ENCODE measurements around the gene CTNNA3. TPM values are rescaled to one million over a fixed set of nuclear protein-coding genes. Genes with fewer than 3 reads are reported as not detected.

The CTNNA3 gene
- total RNA-seq, 6 donors from 2014 or later, result 0.20 to 2.0 TPM; not detected in 4

DNA sequence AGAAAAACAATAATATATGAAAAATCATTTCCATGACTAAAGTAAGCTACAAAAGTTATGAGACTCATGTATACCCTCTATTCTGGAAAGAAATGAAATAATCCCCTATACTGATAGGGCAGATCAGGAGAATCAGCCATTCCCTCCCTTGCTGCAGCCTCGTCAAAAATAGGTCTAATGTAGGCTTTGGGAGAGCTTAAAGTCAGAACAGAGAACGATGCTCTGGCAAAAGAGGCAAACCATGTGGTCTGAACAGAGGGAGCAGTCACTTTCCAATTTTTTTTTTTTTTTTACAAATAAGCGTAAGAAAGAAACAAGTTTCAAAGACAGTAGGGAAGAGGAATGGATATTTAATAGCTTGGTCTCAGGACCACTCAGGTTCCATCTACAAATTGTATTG is 1232.4 kb downstream of the CTNNA3 start:
- DNase-seq, result no peak
- H3K36me3 ChIP-seq, result no peaks in the 10 kb centered on the region
- 52 to 67% methylated on average over 3 of the region's 3 CpGs for WGBS, 2 donors

DNA sequence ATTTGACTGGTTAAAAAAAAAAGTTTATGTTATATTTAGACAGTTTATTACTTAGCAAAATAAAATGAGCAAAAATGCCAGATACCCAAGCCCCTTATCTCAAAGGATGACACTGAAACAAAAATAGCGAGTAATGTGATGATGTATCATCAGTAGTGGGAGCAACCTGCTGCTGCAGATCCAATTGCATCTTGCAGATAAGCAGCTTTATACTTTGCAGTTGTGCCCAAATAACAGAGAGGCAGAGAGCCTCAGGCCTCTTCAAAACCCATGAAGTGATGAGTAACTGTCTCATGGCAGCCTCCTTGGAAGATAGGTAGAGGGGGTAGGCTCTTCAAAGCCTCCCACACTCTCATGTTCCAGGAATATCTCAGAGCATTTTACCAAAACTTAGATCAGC is 1238.4 kb downstream of the CTNNA3 start:
- Histone ChIP-seq H3K36me3 (no peaks in the 10 kb centered on the region), H3K27me3 (no peaks in the 10 kb centered on the region), H3K4me3 (no peak overlapping the region), H3K9me3 (no peaks in the 10 kb centered on the region), H3K4me1 (no peaks in the 10 kb centered on the region), H3K27ac (no peak overlapping the region)
- DNase-seq, result no peak
- no peak for ATAC-seq (ENCODE audit: low FRiP score in 2 of 2)
- TF ChIP-seq EP300 (IDR thresholded peaks at IDR 0.05) (no peak), POLR2A (IDR thresholded peaks at IDR 0.05) (no peak), POLR2AphosphoS5 (IDR thresholded peaks at IDR 0.05) (no peak)
- TF ChIP-seq, protein P1, sequence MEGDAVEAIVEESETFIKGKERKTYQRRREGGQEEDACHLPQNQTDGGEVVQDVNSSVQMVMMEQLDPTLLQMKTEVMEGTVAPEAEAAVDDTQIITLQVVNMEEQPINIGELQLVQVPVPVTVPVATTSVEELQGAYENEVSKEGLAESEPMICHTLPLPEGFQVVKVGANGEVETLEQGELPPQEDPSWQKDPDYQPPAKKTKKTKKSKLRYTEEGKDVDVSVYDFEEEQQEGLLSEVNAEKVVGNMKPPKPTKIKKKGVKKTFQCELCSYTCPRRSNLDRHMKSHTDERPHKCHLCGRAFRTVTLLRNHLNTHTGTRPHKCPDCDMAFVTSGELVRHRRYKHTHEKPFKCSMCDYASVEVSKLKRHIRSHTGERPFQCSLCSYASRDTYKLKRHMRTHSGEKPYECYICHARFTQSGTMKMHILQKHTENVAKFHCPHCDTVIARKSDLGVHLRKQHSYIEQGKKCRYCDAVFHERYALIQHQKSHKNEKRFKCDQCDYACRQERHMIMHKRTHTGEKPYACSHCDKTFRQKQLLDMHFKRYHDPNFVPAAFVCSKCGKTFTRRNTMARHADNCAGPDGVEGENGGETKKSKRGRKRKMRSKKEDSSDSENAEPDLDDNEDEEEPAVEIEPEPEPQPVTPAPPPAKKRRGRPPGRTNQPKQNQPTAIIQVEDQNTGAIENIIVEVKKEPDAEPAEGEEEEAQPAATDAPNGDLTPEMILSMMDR (IDR thresholded peaks at IDR 0.05), result no peak
- 82 to 84% methylated on average over 1 of the region's 1 CpG for WGBS, 2 donors

More for the DNA sequence above, 1232.4 kb downstream of the CTNNA3 start:
- Histone ChIP-seq H3K27ac (no peak overlapping the region), H3K27me3 (no peaks in the 10 kb centered on the region), H3K4me3 (no peak overlapping the region), H3K9me3 (no peaks in the 10 kb centered on the region), H3K4me1 (no peaks in the 10 kb centered on the region)
- TF ChIP-seq EP300 (IDR thresholded peaks at IDR 0.05) (no peak), POLR2AphosphoS5 (IDR thresholded peaks at IDR 0.05) (no peak), POLR2A (IDR thresholded peaks at IDR 0.05) (no peak)
- TF ChIP-seq, protein P1 (IDR thresholded peaks at IDR 0.05), result no peak
- ATAC-seq (ENCODE audit: low FRiP score in 2 of 2), result no peak

DNA sequence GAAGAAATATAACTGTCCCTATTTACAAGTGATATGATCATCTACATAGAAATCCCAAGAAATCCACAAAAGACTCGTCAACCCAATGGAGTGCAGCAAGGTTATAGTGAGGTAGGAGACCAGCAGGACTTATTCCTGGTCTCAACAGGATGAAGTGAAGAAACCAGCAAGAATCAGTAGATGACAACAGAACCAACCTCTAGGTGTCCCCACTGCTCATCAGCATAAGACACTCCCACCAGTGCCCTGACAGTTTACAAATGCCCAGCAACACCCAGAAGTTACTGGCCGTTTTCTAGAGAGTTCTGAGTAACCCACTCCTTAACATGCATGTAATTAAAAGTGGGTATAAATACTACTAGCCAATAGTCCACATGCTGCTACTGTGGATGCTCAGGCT is 1240.7 kb downstream of the CTNNA3 start:
- no peaks in the 10 kb centered on the region for H3K27me3 ChIP-seq
- TF ChIP-seq, protein P1 (IDR thresholded peaks at IDR 0.05), result no peak
- no peak for TF ChIP-seq EP300 (IDR thresholded peaks at IDR 0.05)
- TF ChIP-seq POLR2A (IDR thresholded peaks at IDR 0.05), result no peak
- TF ChIP-seq POLR2AphosphoS5 (IDR thresholded peaks at IDR 0.05), result no peak
- no peak for DNase-seq
- no peak for ATAC-seq (ENCODE audit: low FRiP score in 2 of 2)
- H3K4me1 ChIP-seq, result no peaks in the 10 kb centered on the region
- H3K9me3 ChIP-seq, result no peaks in the 10 kb centered on the region
- H3K36me3 ChIP-seq, result no peaks in the 10 kb centered on the region
- H3K4me3 ChIP-seq, result no peak overlapping the region
- 67 to 78% methylated on average over 2 of the region's 2 CpGs for WGBS, 2 donors
- H3K27ac ChIP-seq, result no peak overlapping the region

DNA sequence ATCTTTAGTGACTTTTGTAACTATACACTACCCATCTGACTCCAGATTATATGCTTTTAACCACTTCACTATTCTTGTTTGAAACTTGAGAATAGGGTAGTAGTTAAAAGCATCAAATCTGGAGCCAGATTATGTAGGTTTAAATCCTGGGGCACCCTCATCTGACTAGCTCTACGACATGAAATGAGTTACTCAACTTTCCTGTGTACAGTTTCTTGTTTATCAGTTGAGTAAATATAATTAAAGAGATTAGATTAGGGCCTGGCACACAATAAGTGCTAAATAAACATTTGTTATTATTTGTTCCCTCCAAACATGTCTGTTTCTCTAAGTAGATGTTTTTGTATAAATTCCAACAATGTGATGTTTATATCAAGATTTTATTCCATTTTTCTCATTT is 1255.4 kb downstream of the CTNNA3 start:
- Histone ChIP-seq H3K27me3 (no peaks in the 10 kb centered on the region), H3K4me3 (no peak overlapping the region), H3K9me3 (peaks cover 0 to 2% (median 0%) of the 10 kb centered on the region in 4 donors), H3K36me3 (no peaks in the 10 kb centered on the region), H3K4me1 (no peaks in the 10 kb centered on the region), H3K27ac (no peak overlapping the region)
- TF ChIP-seq EP300 (IDR thresholded peaks at IDR 0.05) (no peak), POLR2A (IDR thresholded peaks at IDR 0.05) (no peak), POLR2AphosphoS5 (IDR thresholded peaks at IDR 0.05) (no peak)
- TF ChIP-seq, protein P1 (IDR thresholded peaks at IDR 0.05), result no peak
- ATAC-seq (ENCODE audit: low FRiP score in 2 of 2), result no peak
- 33 to 44% methylated on average over 1 of the region's 1 CpG for WGBS, 2 donors
- DNase-seq, result no peak

DNA sequence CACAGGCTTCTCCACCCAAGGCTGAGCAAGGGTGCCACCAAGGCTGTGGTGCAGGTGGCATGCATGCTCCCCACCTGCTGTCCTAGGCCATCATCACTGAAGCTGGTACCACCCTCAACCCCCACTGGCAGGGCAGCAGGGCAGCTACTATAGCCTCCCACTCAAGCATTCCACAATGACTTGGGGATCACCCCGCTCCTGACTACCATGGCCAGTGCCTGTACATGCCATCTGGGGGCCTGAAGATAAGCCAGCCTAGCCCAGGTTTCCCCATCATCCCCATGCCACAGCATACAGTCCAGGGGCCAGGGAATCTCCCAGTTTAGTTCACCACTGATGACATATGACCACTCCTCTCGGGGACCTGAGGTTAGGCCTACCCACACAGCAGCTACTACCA is 1281.1 kb downstream of the CTNNA3 start:
- no peak overlapping the region for H3K4me3 ChIP-seq
- no peaks in the 10 kb centered on the region for H3K36me3 ChIP-seq
- H3K9me3 ChIP-seq, result peaks cover 0 to 8% (median 0%) of the 10 kb centered on the region in 4 donors
- H3K4me1 ChIP-seq, result no peaks in the 10 kb centered on the region
- no peak for TF ChIP-seq POLR2A (IDR thresholded peaks at IDR 0.05)
- H3K27me3 ChIP-seq, result no peaks in the 10 kb centered on the region
- DNase-seq (no peak), ATAC-seq (ENCODE audit: low FRiP score in 2 of 2) (peak in 1 of 2 donors; percentile 59)
- no peak overlapping the region for H3K27ac ChIP-seq
- WGBS, 2 donors, result 63 to 78% methylated on average over 1 to 2 of the region's 2 CpGs

Measured in upper lobe of left lung (tissue), 6 donors.